ENCODE data around the gene HUS1. TPM values are rescaled to one million over a fixed set of nuclear protein-coding genes. Genes with fewer than 3 reads are reported as not detected.
A peak's percentile ranks its signal among the peaks of the same experiment; 100 is the strongest.
"Not testable (repeated sequence)": the region's sequence is repeated elsewhere in the genome, so short reads cannot be mapped to it uniquely, and the experiment has no call there.

The HUS1 gene
- total RNA-seq, 8 experiments from 2014 or later = 11.1 to 27.4 (median 20.3) TPM

DNA sequence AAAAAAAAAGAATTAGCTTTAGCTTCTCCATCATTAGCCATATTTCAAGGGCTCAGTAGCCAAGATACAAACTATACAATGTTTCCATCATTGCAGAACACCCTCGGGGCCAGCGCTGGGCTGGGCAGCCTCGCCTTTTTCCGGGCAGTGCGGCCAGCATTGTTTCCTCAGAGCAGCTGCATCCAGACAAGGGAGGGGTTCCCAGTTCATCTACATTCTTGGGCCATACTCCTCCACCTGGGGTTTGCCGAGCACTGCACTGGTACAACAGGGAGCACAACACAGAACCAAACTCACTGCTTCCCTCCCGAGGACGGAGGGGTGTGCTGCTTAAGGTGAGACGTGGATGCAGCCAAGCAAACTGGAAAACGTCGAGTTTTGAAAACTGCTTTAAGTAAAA, 28.7 kb downstream of the HUS1 start:
- Histone ChIP-seq H3K4me1 (replicated peaks in 1 of 2) (peaks cover 3 to 4% of the 10 kb centered on the region in 2 donors), H3K27ac (no peak overlapping the region), H3K4me3 (no peak overlapping the region)
- ATAC-seq (replicated peaks in 6 of 8) = peak in 4 of 8 experiments; percentile 58 to 96 (median 80)
- whole genome bisulfite sequencing, 10 experiments = 52 to 86% (median 60%) methylated on average over 1 to 11 of the region's 11 CpGs; no CpG with 5 or more reads in 3 of the 10 experiments
- in situ Hi-C loops (cut with MboI; ENCODE audit: low pct_unique_long_range_greater_than_20kb in 2 of 9, low sequenced_read_pairs in 9 of 9, unreplicated experiment in 9 of 9) = no loop called here

DNA sequence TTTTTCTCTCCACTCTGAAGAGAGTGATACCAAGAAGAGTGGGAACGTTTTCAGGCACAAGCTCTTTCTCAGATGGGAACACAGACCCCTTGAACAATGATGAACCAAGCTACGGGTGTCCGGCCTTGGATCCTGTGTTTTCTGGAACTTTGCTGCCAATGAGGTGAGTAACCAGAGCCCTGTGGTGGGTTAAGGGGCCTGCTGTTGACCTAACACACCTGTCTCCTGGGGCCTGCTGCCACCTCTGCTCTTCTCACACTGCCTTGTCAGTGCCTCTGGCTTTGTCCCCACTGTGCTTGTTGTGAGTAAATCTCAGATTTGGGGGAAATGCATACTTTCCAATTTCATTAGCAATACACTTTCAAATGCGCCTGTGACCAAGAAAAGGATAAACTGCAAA, 29.7 kb downstream of the HUS1 start:
- ATAC-seq (replicated peaks in 6 of 8) = no peak
- in situ Hi-C loops (cut with MboI; ENCODE audit: low pct_unique_long_range_greater_than_20kb in 2 of 9, low sequenced_read_pairs in 9 of 9, unreplicated experiment in 9 of 9) = loop anchor here in 2 of 9 experiments (25.0 kb wide), 2 partner anchors 163 to 1913 kb away; no protein-coding TSS in a partner anchor
- Histone ChIP-seq H3K4me1 (replicated peaks in 1 of 2) (peaks cover 3 to 4% of the 10 kb centered on the region in 2 donors), H3K27ac (no peak overlapping the region), H3K4me3 (no peak overlapping the region)
- WGBS, 10 experiments = 67 to 100% (median 80%) methylated on average over 1 to 4 of the region's 4 CpGs; no CpG with 5 or more reads in 2 of the 10 experiments

DNA sequence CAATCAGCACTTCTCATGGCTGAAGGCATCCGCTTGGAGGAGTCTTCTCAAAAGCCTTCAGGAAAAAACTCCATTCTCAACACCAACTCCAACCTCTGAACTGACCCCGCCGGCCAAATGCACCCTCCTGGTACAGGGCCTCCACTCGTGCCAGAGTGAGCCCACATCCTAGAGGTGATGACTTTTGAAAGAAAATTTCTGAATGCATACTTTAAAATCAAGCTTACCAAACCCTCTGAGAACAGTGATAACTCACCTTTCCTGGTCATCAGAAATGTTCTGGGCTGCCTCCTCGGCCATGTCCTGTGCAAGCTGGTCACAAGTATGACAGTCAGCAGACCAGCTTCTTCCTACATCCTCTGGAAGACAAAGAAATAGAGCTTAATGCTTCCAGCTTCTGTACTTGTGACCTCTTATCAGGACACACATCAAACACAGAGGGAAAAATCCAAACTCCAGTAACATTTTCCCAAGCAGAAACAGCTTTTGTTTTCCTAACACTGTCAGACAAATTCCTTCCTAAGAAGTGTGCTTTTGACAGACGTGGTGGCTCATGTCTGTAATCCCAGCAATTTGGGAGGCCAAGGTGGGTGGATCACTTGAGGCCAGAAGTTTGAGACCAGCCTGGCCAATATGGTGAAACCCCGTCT, 31.1 kb downstream of the HUS1 start, which contains the start of gene PKD1L1:
PKD1L1 (minus strand) TSS at position 326 of the 650 bp plus-strand sequence; CDS start at position 300, 26 bp downstream.
- no peak for ATAC-seq (replicated peaks in 6 of 8)
- in situ Hi-C loops (cut with MboI; ENCODE audit: low pct_unique_long_range_greater_than_20kb in 2 of 9, low sequenced_read_pairs in 9 of 9, unreplicated experiment in 9 of 9) = loop anchor here in 2 of 9 experiments (25.0 kb wide), 2 partner anchors 164 to 1914 kb away; no protein-coding TSS in a partner anchor
- H3K4me3 ChIP-seq = no peak within 1 kb of the TSS
- peaks cover 3 to 4% of the 10 kb centered on the region in 2 donors for H3K4me1 ChIP-seq (replicated peaks in 1 of 2)
- 17 to 100% (median 87%) methylated on average over 1 to 5 of the region's 7 CpGs; no CpG with 5 or more reads in 3 of the 10 experiments for WGBS, 10 experiments
- no peak within 1 kb of the TSS for H3K27ac ChIP-seq

DNA sequence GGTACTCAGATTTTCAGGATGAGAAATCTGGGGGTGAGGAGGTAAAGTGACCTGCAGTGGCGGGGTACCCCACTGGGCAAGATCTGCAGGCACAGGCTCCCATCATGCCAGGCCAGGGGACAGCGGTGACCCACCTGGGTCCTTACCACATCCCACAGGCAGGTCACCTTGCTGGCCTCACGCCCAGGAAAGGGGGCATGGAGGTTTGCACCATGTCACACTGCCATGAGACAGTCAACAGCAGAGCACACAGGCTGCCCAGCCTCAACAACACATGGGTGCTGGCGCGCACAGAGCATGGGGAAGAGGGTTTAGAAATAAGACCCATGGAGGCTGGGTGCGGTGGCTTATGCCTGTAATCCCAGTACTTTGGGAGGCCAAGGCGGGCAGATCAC, 32.1 kb downstream of the HUS1 start:
- peaks cover 3 to 4% of the 10 kb centered on the region in 2 donors for H3K4me1 ChIP-seq (replicated peaks in 1 of 2)
- in situ Hi-C loops (cut with MboI; ENCODE audit: low pct_unique_long_range_greater_than_20kb in 2 of 9, low sequenced_read_pairs in 9 of 9, unreplicated experiment in 9 of 9) = loop anchor here in 2 of 9 experiments (25.0 kb wide), 2 partner anchors 165 to 1915 kb away; no protein-coding TSS in a partner anchor
- WGBS, 10 experiments = 20 to 100% (median 100%) methylated on average over 1 to 4 of the region's 7 CpGs; no CpG with 5 or more reads in 5 of the 10 experiments
- ATAC-seq (replicated peaks in 6 of 8) = no peak
- no peak overlapping the region for H3K4me3 ChIP-seq
- no peak overlapping the region for H3K27ac ChIP-seq

DNA sequence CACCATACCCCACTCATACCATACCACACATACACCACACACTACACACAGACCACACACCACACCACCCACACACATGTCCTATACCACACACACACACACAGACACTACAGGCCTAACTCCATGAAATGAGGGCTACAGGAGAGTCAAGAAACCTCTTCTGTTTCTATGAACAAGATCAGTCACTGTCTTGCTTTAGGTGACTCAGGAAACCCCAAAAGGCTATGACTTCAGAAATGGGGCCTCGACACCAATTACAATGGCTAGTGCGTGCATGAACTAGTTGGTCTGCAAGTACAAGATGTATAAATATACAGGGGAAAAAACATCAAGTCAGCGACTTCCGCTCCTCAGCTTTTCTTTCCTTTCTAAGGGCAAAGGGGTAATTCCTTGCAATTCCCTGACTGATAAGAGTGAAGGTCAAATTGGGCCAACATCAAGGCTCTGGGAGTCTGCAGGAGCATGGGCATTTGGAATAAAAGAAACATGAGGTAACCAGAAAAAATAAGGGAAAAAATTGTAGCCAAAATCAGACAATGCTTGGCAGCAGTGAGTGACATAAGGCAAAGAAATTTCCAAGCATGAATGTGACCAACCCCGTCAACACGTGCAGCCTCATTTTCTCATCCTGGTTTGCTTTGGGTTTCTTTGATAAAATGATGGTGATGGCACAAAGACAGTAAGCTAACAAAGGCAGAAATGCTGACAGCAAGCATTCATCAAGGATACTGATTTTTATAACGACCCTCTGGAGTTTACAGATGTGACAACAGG, 32.6 kb downstream of the HUS1 start:
- in situ Hi-C loops (cut with MboI; ENCODE audit: low pct_unique_long_range_greater_than_20kb in 2 of 9, low sequenced_read_pairs in 9 of 9, unreplicated experiment in 9 of 9) = loop anchor here in 2 of 9 experiments (25.0 kb wide), 2 partner anchors 166 to 1916 kb away; no protein-coding TSS in a partner anchor
- ATAC-seq (replicated peaks in 6 of 8) = no peak
- H3K27ac ChIP-seq = no peak overlapping the region
- H3K4me1 ChIP-seq (replicated peaks in 1 of 2) = peaks cover 3 to 4% of the 10 kb centered on the region in 2 donors
- WGBS, 10 experiments = 75 to 98% (median 93%) methylated on average over 2 to 7 of the region's 7 CpGs; no CpG with 5 or more reads in 1 of the 10 experiments
- no peak overlapping the region for H3K4me3 ChIP-seq

DNA sequence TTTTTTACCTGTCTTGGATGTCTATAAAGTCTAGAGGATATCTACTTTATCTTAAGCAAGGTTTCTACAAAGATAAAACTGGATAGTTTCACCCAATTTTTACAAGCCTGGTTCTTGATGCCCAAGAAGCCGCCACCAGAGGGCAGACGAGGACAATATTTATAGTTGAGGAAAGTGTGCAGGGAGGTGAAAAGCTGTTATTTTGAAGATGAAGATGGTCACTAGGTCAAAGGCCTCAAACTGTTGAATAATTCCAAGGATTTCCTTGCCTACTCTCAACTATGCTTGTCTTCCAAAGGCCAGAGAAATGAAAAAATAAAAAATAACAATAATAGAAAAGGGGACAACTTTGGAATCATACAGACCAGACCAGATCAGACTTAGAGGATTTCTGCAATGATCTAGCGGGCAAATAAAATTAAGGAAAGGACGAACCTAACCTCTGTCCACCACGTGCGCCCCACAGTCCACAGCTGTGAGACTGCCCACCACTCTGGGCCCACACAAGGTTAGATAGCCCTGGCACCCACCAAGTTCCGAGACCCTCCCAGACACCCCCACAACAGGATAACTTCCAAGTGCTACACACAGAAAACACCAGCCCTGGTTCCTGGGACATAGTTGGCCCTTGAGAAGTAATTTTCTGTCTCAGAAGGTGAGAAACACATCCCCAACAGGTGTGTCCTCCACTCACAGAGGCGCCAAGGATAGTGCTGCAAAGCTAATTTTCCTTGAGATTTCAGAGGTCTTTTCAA, 34.0 kb downstream of the HUS1 start:
- peak in 7 of 8 experiments; percentile 14 to 85 (median 59) for ATAC-seq (replicated peaks in 6 of 8)
- in situ Hi-C loops (cut with MboI; ENCODE audit: low pct_unique_long_range_greater_than_20kb in 2 of 9, low sequenced_read_pairs in 9 of 9, unreplicated experiment in 9 of 9) = loop anchor here in 2 of 9 experiments (25.0 kb wide), 2 partner anchors 167 to 1917 kb away; no protein-coding TSS in a partner anchor

DNA sequence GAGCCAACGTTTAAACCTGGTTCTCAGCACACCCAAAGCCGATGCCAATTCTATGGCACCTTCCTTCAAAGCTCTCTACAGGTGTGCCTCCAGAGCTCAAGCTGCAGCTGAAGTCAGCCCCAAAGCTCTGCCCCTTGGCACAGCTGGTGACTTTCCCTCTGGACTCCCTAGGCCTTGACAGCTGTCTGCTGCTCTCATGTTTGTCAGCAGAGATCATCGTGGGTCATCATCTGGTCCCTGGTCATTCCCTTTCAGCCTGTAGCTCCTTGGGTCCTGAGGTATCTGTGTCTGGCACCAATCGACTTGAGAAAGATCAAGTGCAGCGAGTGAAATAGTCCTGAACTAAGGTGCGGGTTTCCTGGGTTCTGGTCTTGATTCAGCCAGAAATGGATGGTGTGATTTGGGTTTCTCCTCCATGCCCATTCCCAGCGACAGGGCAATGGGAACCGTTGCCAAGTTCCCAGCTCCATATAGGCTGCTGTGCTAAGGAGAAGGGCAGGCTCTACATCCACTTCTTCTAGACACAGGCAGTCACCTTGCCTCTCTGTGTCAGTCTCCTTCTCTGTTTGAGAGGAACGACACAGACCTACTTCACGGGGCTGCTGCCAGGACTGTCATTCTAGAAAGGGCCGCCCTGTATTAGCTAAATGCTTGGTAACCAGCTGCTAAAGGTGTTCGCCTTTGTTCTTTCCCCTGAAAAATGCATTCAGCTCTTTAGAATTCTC, 34.7 kb downstream of the HUS1 start:
- Histone ChIP-seq H3K27ac (no peak overlapping the region), H3K4me1 (replicated peaks in 1 of 2) (peaks cover 5 to 12% of the 10 kb centered on the region in 2 donors), H3K4me3 (no peak overlapping the region)
- ATAC-seq (replicated peaks in 6 of 8) = peak in 3 of 8 experiments; percentile 9 to 33 (median 23)
- 57 to 82% (median 71%) methylated on average over 2 to 8 of the region's 12 CpGs; no CpG with 5 or more reads in 1 of the 10 experiments for WGBS, 10 experiments
- in situ Hi-C loops (cut with MboI; ENCODE audit: low pct_unique_long_range_greater_than_20kb in 2 of 9, low sequenced_read_pairs in 9 of 9, unreplicated experiment in 9 of 9) = loop anchor here in 2 of 9 experiments (25.0 kb wide), 2 partner anchors 168 to 1918 kb away; no protein-coding TSS in a partner anchor

More for the DNA sequence above, 34.0 kb downstream of the HUS1 start:
- Histone ChIP-seq H3K4me1 (replicated peaks in 1 of 2) (peaks cover 1 to 4% of the 10 kb centered on the region in 2 donors), H3K27ac (no peak overlapping the region), H3K4me3 (no peak overlapping the region)
- 0 to 58% (median 21%) methylated on average over 2 to 7 of the region's 8 CpGs for WGBS, 10 experiments

DNA sequence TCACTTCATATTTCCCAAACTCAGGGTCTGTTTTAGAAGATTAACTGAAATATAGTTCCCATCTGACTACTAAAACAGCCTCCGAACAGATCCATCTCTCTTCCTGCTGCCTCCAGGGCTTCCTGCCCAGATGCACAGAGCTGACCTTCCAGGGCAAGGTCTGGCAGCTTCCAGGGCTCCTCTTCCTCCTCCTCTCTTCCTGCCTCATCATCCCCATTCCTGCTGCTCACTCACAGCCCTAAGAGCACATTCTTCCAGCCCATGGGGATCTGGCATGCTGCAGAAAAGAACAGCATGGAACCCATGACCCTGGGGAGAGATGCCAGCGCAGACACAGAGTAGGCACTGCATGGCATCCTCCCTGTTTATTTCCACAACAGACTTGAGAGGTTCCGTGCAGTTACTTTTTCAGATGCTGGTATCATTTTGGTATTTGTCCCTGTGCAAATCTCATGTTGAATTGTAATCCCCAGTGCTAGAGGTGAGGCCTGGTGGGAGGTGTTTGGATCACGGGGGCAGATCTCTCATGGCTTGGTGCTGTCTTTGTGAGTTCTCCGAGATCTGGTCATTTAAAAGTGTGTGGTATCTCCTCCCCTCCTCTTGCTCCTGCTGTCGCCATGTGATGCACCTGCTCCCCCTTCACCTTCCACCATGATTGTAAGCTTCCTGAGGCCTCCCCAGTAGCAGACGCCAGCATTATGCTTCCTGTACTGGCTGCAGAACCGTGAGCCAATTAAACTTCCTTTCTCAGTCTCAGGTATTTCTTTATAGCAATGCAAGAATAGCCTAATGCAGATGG, 35.5 kb downstream of the HUS1 start:
- H3K4me1 ChIP-seq (replicated peaks in 1 of 2) = peaks cover 5 to 12% of the 10 kb centered on the region in 2 donors
- H3K27ac ChIP-seq = no peak overlapping the region
- no peak for ATAC-seq (replicated peaks in 6 of 8)
- H3K4me3 ChIP-seq = no peak overlapping the region
- 73 to 100% (median 84%) methylated on average over 2 to 7 of the region's 8 CpGs; no CpG with 5 or more reads in 2 of the 10 experiments for WGBS, 10 experiments
- in situ Hi-C loops (cut with MboI; ENCODE audit: low pct_unique_long_range_greater_than_20kb in 2 of 9, low sequenced_read_pairs in 9 of 9, unreplicated experiment in 9 of 9) = loop anchor here in 2 of 9 experiments (25.0 kb wide), 2 partner anchors 168 to 1918 kb away; no protein-coding TSS in a partner anchor

DNA sequence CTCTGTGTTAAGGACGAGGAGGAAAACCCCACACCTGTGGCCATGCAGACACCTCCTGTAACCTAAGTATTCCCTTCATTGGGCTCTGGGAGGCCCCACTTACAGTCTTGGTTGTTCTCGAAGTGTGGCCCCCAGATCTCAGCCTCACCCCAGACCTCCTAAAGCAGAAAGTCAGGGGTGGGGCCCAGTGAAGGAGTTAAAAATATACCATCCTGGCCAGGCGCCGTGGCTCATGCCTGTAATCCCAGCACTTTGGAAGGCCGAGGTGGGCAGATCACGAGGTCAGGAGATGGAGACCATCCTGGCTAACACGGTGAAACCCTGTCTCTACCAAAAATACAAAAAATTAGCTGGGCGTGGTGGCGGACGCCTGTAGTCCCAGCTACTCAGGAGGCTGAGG, 36.8 kb downstream of the HUS1 start:
- H3K4me1 ChIP-seq (replicated peaks in 1 of 2) = peaks cover 5 to 12% of the 10 kb centered on the region in 2 donors
- H3K4me3 ChIP-seq; H3K27ac ChIP-seq; ATAC-seq (replicated peaks in 6 of 8): not testable (repeated sequence)
- WGBS, 10 experiments = 50 to 100% (median 90%) methylated on average over 1 to 6 of the region's 10 CpGs; no CpG with 5 or more reads in 5 of the 10 experiments
- in situ Hi-C loops (cut with MboI; ENCODE audit: low pct_unique_long_range_greater_than_20kb in 2 of 9, low sequenced_read_pairs in 9 of 9, unreplicated experiment in 9 of 9) = loop anchor here in 2 of 9 experiments (25.0 kb wide), 2 partner anchors 170 to 1920 kb away; no protein-coding TSS in a partner anchor

DNA sequence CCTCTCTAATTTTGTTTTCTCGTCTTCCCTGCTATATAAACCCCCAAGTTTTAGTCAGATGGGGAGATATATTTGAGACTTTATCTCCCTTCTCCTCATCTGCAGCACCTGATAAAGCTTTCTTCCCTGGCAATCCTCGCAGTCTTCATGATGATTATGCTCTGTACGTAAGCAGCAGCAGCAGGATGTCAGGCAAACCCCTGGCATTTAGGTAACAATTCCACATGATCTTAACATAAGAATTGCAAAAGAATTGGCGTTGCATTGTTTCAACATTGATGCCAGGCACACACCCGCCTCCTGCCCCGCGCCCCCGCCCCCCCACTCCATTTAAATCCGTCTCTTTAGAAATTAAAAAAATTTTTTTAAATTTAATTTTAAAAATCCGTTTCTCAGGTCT, 37.3 kb downstream of the HUS1 start:
- ATAC-seq (replicated peaks in 6 of 8) = no peak
- no peak overlapping the region for H3K27ac ChIP-seq

More for the DNA sequence above, 37.3 kb downstream of the HUS1 start:
- peaks cover 5 to 17% of the 10 kb centered on the region in 2 donors for H3K4me1 ChIP-seq (replicated peaks in 1 of 2)
- WGBS, 10 experiments = 48 to 100% (median 70%) methylated on average over 1 to 8 of the region's 10 CpGs; no CpG with 5 or more reads in 2 of the 10 experiments
- no peak overlapping the region for H3K4me3 ChIP-seq
- in situ Hi-C loops (cut with MboI; ENCODE audit: low pct_unique_long_range_greater_than_20kb in 2 of 9, low sequenced_read_pairs in 9 of 9, unreplicated experiment in 9 of 9) = loop anchor here in 2 of 9 experiments (25.0 kb wide), 2 partner anchors 170 to 1920 kb away; no protein-coding TSS in a partner anchor
